ENCODE measurements around the gene TRPM4. TPM values are rescaled to one million over a fixed set of nuclear protein-coding genes. Genes with fewer than 3 reads are reported as not detected.
A peak's percentile ranks its signal among the peaks of the same experiment; 100 is the strongest.
"Not testable (repeated sequence)": the region's sequence is repeated elsewhere in the genome, so short reads cannot be mapped to it uniquely, and the experiment has no call there.

Gene TRPM4
- polyA plus RNA-seq, 4 donors, result 15.8 to 298 (median 92.6) TPM

GRCh38 chr19:49161987-49162386 lies 4.4 kb downstream of the TRPM4 start:
- peaks cover 2 to 11% (median 4%) of the 10 kb centered on the region in 3 donors for H3K4me1 ChIP-seq (ENCODE audit: control insufficient read depth in 3 of 3, insufficient read depth in 2 of 3, low read depth in 1 of 3, low read length in 2 of 3)
- WGBS, 3 donors, result 23 to 41% (median 28%) methylated on average over 4 of the region's 4 CpGs

GRCh38 chr19:49165111-49165750 lies 7.6 kb downstream of the TRPM4 start:
- Histone ChIP-seq H3K4me3 (ENCODE audit: low read depth in 1 of 3, low read length in 3 of 3) (no peak overlapping the region), H3K36me3 (ENCODE audit: control insufficient read depth in 3 of 3, insufficient read depth in 2 of 3, low read depth in 1 of 3, low read length in 3 of 3) (peaks cover 0 to 5% (median 2%) of the 10 kb centered on the region in 3 donors), H3K27ac (ENCODE audit: low read depth in 1 of 3, low read length in 2 of 3) (peak overlapping the region in 2 of 3 donors; percentile 17 to 64), H3K27me3 (ENCODE audit: control insufficient read depth in 3 of 3, insufficient read depth in 3 of 3, low read length in 3 of 3) (peaks cover 0 to 43% (median 0%) of the 10 kb centered on the region in 3 donors), H3K4me1 (ENCODE audit: control insufficient read depth in 3 of 3, insufficient read depth in 2 of 3, low read depth in 1 of 3, low read length in 2 of 3) (peaks cover 0 to 4% (median 2%) of the 10 kb centered on the region in 3 donors), H3K9me3 (ENCODE audit: control insufficient read depth in 2 of 2, insufficient read depth in 1 of 2, low read depth in 1 of 2, low read length in 1 of 2) (no peaks in the 10 kb centered on the region)
- no peak for FAIRE-seq
- DNase-seq, result peak in 1 of 2 donors; percentile 32
- 51 to 61% (median 55%) methylated on average over 24 of the region's 24 CpGs for WGBS, 3 donors

More at GRCh38 chr19:49161987-49162386, 4.4 kb downstream of the TRPM4 start:
- H3K36me3 ChIP-seq (ENCODE audit: control insufficient read depth in 3 of 3, insufficient read depth in 2 of 3, low read depth in 1 of 3, low read length in 3 of 3), result peaks cover 0 to 2% (median 0%) of the 10 kb centered on the region in 3 donors
- peaks cover 0 to 54% (median 0%) of the 10 kb centered on the region in 3 donors for H3K27me3 ChIP-seq (ENCODE audit: control insufficient read depth in 3 of 3, insufficient read depth in 3 of 3, low read length in 3 of 3)
- FAIRE-seq (no peak), DNase-seq (peak in 1 of 2 donors; percentile 46)
- no peak overlapping the region for H3K4me3 ChIP-seq (ENCODE audit: low read depth in 1 of 3, low read length in 3 of 3)
- peak overlapping the region in 1 of 3 donors; percentile 21 for H3K27ac ChIP-seq (ENCODE audit: low read depth in 1 of 3, low read length in 2 of 3)
- no peaks in the 10 kb centered on the region for H3K9me3 ChIP-seq (ENCODE audit: control insufficient read depth in 2 of 2, insufficient read depth in 1 of 2, low read depth in 1 of 2, low read length in 1 of 2)

- Histone ChIP-seq H3K36me3 (ENCODE audit: control insufficient read depth in 3 of 3, insufficient read depth in 2 of 3, low read depth in 1 of 3, low read length in 3 of 3) (peaks cover 0 to 5% (median 2%) of the 10 kb centered on the region in 3 donors), H3K9me3 (ENCODE audit: control insufficient read depth in 2 of 2, insufficient read depth in 1 of 2, low read depth in 1 of 2, low read length in 1 of 2) (no peaks in the 10 kb centered on the region), H3K27ac (ENCODE audit: low read depth in 1 of 3, low read length in 2 of 3) (peak overlapping the region in 1 of 3 donors; percentile 64), H3K27me3 (ENCODE audit: control insufficient read depth in 3 of 3, insufficient read depth in 3 of 3, low read length in 3 of 3) (peaks cover 0 to 41% (median 0%) of the 10 kb centered on the region in 3 donors), H3K4me1 (ENCODE audit: control insufficient read depth in 3 of 3, insufficient read depth in 2 of 3, low read depth in 1 of 3, low read length in 2 of 3) (peaks cover 2 to 4% (median 2%) of the 10 kb centered on the region in 3 donors), H3K4me3 (ENCODE audit: low read depth in 1 of 3, low read length in 3 of 3) (no peak overlapping the region)
- FAIRE-seq (no peak), DNase-seq (no peak)
- WGBS, 3 donors, result 55 to 79% (median 69%) methylated on average over 18 to 30 of the region's 30 CpGs
Observed at GRCh38 chr19:49165865-49166301, 8.3 kb downstream of the TRPM4 start.

GRCh38 chr19:49167857-49168409 lies 10.3 kb downstream of the TRPM4 start:
- DNase-seq (no peak), FAIRE-seq (no peak)
- WGBS, 3 donors, result 83 to 88% (median 85%) methylated on average over 22 to 25 of the region's 25 CpGs
- H3K27me3 ChIP-seq (ENCODE audit: control insufficient read depth in 3 of 3, insufficient read depth in 3 of 3, low read length in 3 of 3), result peaks cover 0 to 46% (median 0%) of the 10 kb centered on the region in 3 donors
- no peaks in the 10 kb centered on the region for H3K9me3 ChIP-seq (ENCODE audit: control insufficient read depth in 2 of 2, insufficient read depth in 1 of 2, low read depth in 1 of 2, low read length in 1 of 2)
- H3K4me3 ChIP-seq (ENCODE audit: low read depth in 1 of 3, low read length in 3 of 3), result no peak overlapping the region
- peaks cover 5 to 10% (median 9%) of the 10 kb centered on the region in 3 donors for H3K36me3 ChIP-seq (ENCODE audit: control insufficient read depth in 3 of 3, insufficient read depth in 2 of 3, low read depth in 1 of 3, low read length in 3 of 3)
- peaks cover 0 to 4% (median 2%) of the 10 kb centered on the region in 3 donors for H3K4me1 ChIP-seq (ENCODE audit: control insufficient read depth in 3 of 3, insufficient read depth in 2 of 3, low read depth in 1 of 3, low read length in 2 of 3)
- H3K27ac ChIP-seq (ENCODE audit: low read depth in 1 of 3, low read length in 2 of 3), result no peak overlapping the region

GRCh38 chr19:49168421-49168820 lies 10.8 kb downstream of the TRPM4 start:
- no peak for DNase-seq
- no peaks in the 10 kb centered on the region for H3K9me3 ChIP-seq (ENCODE audit: control insufficient read depth in 2 of 2, insufficient read depth in 1 of 2, low read depth in 1 of 2, low read length in 1 of 2)
- no peak for FAIRE-seq
- WGBS, 3 donors, result 89 to 94% (median 91%) methylated on average over 23 of the region's 23 CpGs
- H3K27me3 ChIP-seq (ENCODE audit: control insufficient read depth in 3 of 3, insufficient read depth in 3 of 3, low read length in 3 of 3), result peaks cover 0 to 45% (median 0%) of the 10 kb centered on the region in 3 donors
- peaks cover 0 to 4% (median 2%) of the 10 kb centered on the region in 3 donors for H3K4me1 ChIP-seq (ENCODE audit: control insufficient read depth in 3 of 3, insufficient read depth in 2 of 3, low read depth in 1 of 3, low read length in 2 of 3)
- H3K36me3 ChIP-seq (ENCODE audit: control insufficient read depth in 3 of 3, insufficient read depth in 2 of 3, low read depth in 1 of 3, low read length in 3 of 3), result peaks cover 5 to 10% (median 10%) of the 10 kb centered on the region in 3 donors
- H3K27ac ChIP-seq (ENCODE audit: low read depth in 1 of 3, low read length in 2 of 3), result no peak overlapping the region
- no peak overlapping the region for H3K4me3 ChIP-seq (ENCODE audit: low read depth in 1 of 3, low read length in 3 of 3)

GRCh38 chr19:49173198-49173597 lies 15.6 kb downstream of the TRPM4 start:
- Histone ChIP-seq H3K4me3 (ENCODE audit: low read depth in 1 of 3, low read length in 3 of 3) (no peak overlapping the region), H3K27me3 (ENCODE audit: control insufficient read depth in 3 of 3, insufficient read depth in 3 of 3, low read length in 3 of 3) (peaks cover 0 to 34% (median 0%) of the 10 kb centered on the region in 3 donors), H3K4me1 (ENCODE audit: control insufficient read depth in 3 of 3, insufficient read depth in 2 of 3, low read depth in 1 of 3, low read length in 2 of 3) (peaks cover 0 to 2% (median 0%) of the 10 kb centered on the region in 3 donors), H3K9me3 (ENCODE audit: control insufficient read depth in 2 of 2, insufficient read depth in 1 of 2, low read depth in 1 of 2, low read length in 1 of 2) (no peaks in the 10 kb centered on the region), H3K36me3 (ENCODE audit: control insufficient read depth in 3 of 3, insufficient read depth in 2 of 3, low read depth in 1 of 3, low read length in 3 of 3) (peaks cover 5 to 15% (median 12%) of the 10 kb centered on the region in 3 donors), H3K27ac (ENCODE audit: low read depth in 1 of 3, low read length in 2 of 3) (no peak overlapping the region)
- DNase-seq (no peak), FAIRE-seq (no peak)
- 95 to 98% (median 97%) methylated on average over 2 of the region's 2 CpGs for WGBS, 3 donors

GRCh38 chr19:49180659-49181058 lies 23.1 kb downstream of the TRPM4 start:
- peaks cover 0 to 15% (median 0%) of the 10 kb centered on the region in 3 donors for H3K27me3 ChIP-seq (ENCODE audit: control insufficient read depth in 3 of 3, insufficient read depth in 3 of 3, low read length in 3 of 3)
- peaks cover 0 to 16% of the 10 kb centered on the region in 2 donors for H3K9me3 ChIP-seq (ENCODE audit: control insufficient read depth in 2 of 2, insufficient read depth in 1 of 2, low read depth in 1 of 2, low read length in 1 of 2)
- H3K27ac ChIP-seq (ENCODE audit: low read depth in 1 of 3, low read length in 2 of 3), result no peak overlapping the region
- FAIRE-seq, result no peak
- H3K4me1 ChIP-seq (ENCODE audit: control insufficient read depth in 3 of 3, insufficient read depth in 2 of 3, low read depth in 1 of 3, low read length in 2 of 3), result no peaks in the 10 kb centered on the region
- DNase-seq, result no peak
- H3K4me3 ChIP-seq (ENCODE audit: low read depth in 1 of 3, low read length in 3 of 3), result no peak overlapping the region
- whole genome bisulfite sequencing, 3 donors, result 90 to 96% (median 92%) methylated on average over 4 of the region's 4 CpGs
- peaks cover 3 to 11% (median 11%) of the 10 kb centered on the region in 3 donors for H3K36me3 ChIP-seq (ENCODE audit: control insufficient read depth in 3 of 3, insufficient read depth in 2 of 3, low read depth in 1 of 3, low read length in 3 of 3)

- FAIRE-seq; DNase-seq; H3K4me1 ChIP-seq (ENCODE audit: control insufficient read depth in 3 of 3, insufficient read depth in 2 of 3, low read depth in 1 of 3, low read length in 2 of 3); H3K4me3 ChIP-seq (ENCODE audit: low read depth in 1 of 3, low read length in 3 of 3); H3K27me3 ChIP-seq (ENCODE audit: control insufficient read depth in 3 of 3, insufficient read depth in 3 of 3, low read length in 3 of 3); H3K27ac ChIP-seq (ENCODE audit: low read depth in 1 of 3, low read length in 2 of 3): not testable (repeated sequence)
- WGBS, 3 donors, result 82 to 94% (median 94%) methylated on average over 20 of the region's 20 CpGs
- H3K9me3 ChIP-seq (ENCODE audit: control insufficient read depth in 2 of 2, insufficient read depth in 1 of 2, low read depth in 1 of 2, low read length in 1 of 2), result peaks cover 0 to 16% of the 10 kb centered on the region in 2 donors
- peaks cover 6 to 15% (median 8%) of the 10 kb centered on the region in 3 donors for H3K36me3 ChIP-seq (ENCODE audit: control insufficient read depth in 3 of 3, insufficient read depth in 2 of 3, low read depth in 1 of 3, low read length in 3 of 3)
Observed at GRCh38 chr19:49182010-49182847, 24.6 kb downstream of the TRPM4 start.

All from small intestine (tissue), 7 donors.